Hepatocyte (in vitro differentiated cells): ENCODE data around the gene PHF21B.

Experiments used
- CTCF ChIP-seq: fragments of 200-600 bp; sonication (generic); IDR thresholded peaks from 2 replicates; pipeline ENCODE4 v1.5.1; 2016; ENCODE audit warnings: antibody characterized with exemption, mild to moderate bottlenecking; ENCODE audit not compliant: poor library complexity
- EZH2 ChIP-seq: fragments of 200-600 bp; sonication (generic); IDR thresholded peaks from 2 replicates; pipeline ENCODE4 v1.6.1; 2016; ENCODE audit warnings: antibody characterized with exemption, mild to moderate bottlenecking, borderline replicate concordance
- EZH2phosphoT487 ChIP-seq: fragments of 200-600 bp; sonication (generic); IDR thresholded peaks from one replicate; pipeline ENCODE4 v1.6.1; 2018; ENCODE audit warnings: antibody characterized with exemption, mild to moderate bottlenecking, low read depth, moderate library complexity; ENCODE audit not compliant: unreplicated experiment, severe bottlenecking

- TF ChIP-seq CTCF (no peak), EZH2 (no peak), EZH2phosphoT487 (no peak)
Observed at GRCh38 chr22:44848791-44849420, 160.9 kb downstream of the PHF21B start.
